Measurements from ENCODE around the gene SASH1. TPM values are rescaled to one million over a fixed set of nuclear protein-coding genes. Genes with fewer than 3 reads are reported as not detected.

The SASH1 gene
- total and polyA plus RNA-seq, 9 of the 15 experiments (the other 6 are each of a cell fraction or from before 2014, with no cell fraction given) = 0.35 to 3.5 (median 1.6) TPM

- TF ChIP-seq DEAF1 (CRISPR knock-in tag; IDR thresholded peaks at IDR 0.05) (no peak), NKRF (IDR thresholded peaks at IDR 0.05; ENCODE audit: borderline replicate concordance) (no peak), ZNF57 (CRISPR knock-in tag; IDR thresholded peaks at IDR 0.05) (no peak), C11orf30 (IDR thresholded peaks at IDR 0.05; ENCODE audit: low read depth) (no peak), SP2 (IDR thresholded peaks at IDR 0.05; ENCODE audit: extremely low read depth, low read depth, low read length, poor library complexity, severe bottlenecking) (no peak), ZNF274 (IDR thresholded peaks at IDR 0.05; ENCODE audit: borderline replicate concordance, low read depth, low read length) (no peak), ZNF282 (CRISPR knock-in tag; IDR thresholded peaks at IDR 0.05) (no peak), TFAM (CRISPR knock-in tag; conservative IDR thresholded peaks at IDR 0.05) (no peak), DMBX1 (CRISPR knock-in tag; IDR thresholded peaks at IDR 0.05; ENCODE audit: borderline replicate concordance) (no peak), SRSF1 (IDR thresholded peaks at IDR 0.05; ENCODE audit: low read depth, low read length) (no peak), BHLHE40 (IDR thresholded peaks at IDR 0.05; ENCODE audit: low read length) (no peak), HNRNPL (IDR thresholded peaks at IDR 0.05; ENCODE audit: low read depth, low read length) (no peak)
Measured at GRCh38 chr6:148342100-148342349, 613 bp upstream of the SASH1 start (continued).
